CD4-positive, alpha-beta memory T cell (primary cell): Measurements from ENCODE around the gene VSTM4. TPM values are rescaled to one million over a fixed set of nuclear protein-coding genes. Genes with fewer than 3 reads are reported as not detected.

Experiments used
- CTCF ChIA-PET: fragments of 350-600 bp; sonication (Branson Sonifier 250); formaldehyde crosslinking; loops from one replicate; lab custom pipeline; 2021; ENCODE audit warnings: inconsistent platforms; ENCODE audit not compliant: partially characterized antibody; lab: Charles Lee
- POLR2A ChIA-PET: fragments of 350-600 bp; sonication (Branson Sonifier 250); formaldehyde crosslinking; loops from one replicate; lab custom pipeline; 2021; ENCODE audit not compliant: partially characterized antibody; lab: Charles Lee
- DNase-seq, 5 donors: peaks; one replicate each; pipeline versions ENCODE4 v3.0.0 to v3.0.0-alpha.2; 2020 to 2022; ENCODE audit warnings: mixed read lengths in 1 of 5
- H3K27ac ChIP-seq: one replicate; pipeline ENCODE4 v1.7.0; 2013; ENCODE audit warnings: low read depth, low read length
- H3K27me3 ChIP-seq: 2 replicates; pipeline ENCODE4 v1.7.0; 2013; ENCODE audit warnings: mild to moderate bottlenecking, low read length, moderate library complexity; ENCODE audit not compliant: insufficient read depth
- H3K36me3 ChIP-seq: 2 replicates; pipeline ENCODE4 v1.7.0; 2013; ENCODE audit warnings: mild to moderate bottlenecking, low read length, moderate library complexity; ENCODE audit not compliant: insufficient read depth
- H3K4me1 ChIP-seq: 2 replicates; pipeline ENCODE4 v1.7.0; 2013; ENCODE audit warnings: mild to moderate bottlenecking, low read length, moderate library complexity; ENCODE audit not compliant: insufficient read depth
- H3K4me3 ChIP-seq, 2 donors: one replicate each; pipeline ENCODE4 v1.7.0; 2013; ENCODE audit warnings: low read length in 2 of 2, mild to moderate bottlenecking in 1 of 2
- H3K9me3 ChIP-seq, 2 donors: one replicate each; pipeline ENCODE4 v1.7.0; 2013; ENCODE audit warnings: low read length in 2 of 2, control low read depth in 1 of 2; ENCODE audit not compliant: control insufficient read depth in 1 of 2
- H3K27ac Mint-ChIP-seq, 7 donors: one replicate each; pipeline ENCODE4 v1.8.0; 2020 to 2021; ENCODE audit warnings: mixed read lengths in 7 of 7, mild to moderate bottlenecking in 6 of 7, inconsistent platforms in 3 of 7, moderate library complexity in 3 of 7
- H3K27me3 Mint-ChIP-seq, 2 donors: one replicate each; pipeline ENCODE4 v1.8.0; 2020 to 2021; ENCODE audit warnings: mixed read lengths in 2 of 2
- H3K36me3 Mint-ChIP-seq, 2 donors: one replicate each; pipeline ENCODE4 v1.8.0; 2020 to 2021; ENCODE audit warnings: mixed read lengths in 2 of 2, inconsistent platforms in 1 of 2, mild to moderate bottlenecking in 1 of 2
- H3K4me1 Mint-ChIP-seq, 4 donors: one replicate each; pipeline ENCODE4 v1.8.0; 2020 to 2021; ENCODE audit warnings: mixed read lengths in 4 of 4, mild to moderate bottlenecking in 1 of 4
- H3K4me3 Mint-ChIP-seq, 8 donors: one replicate each; pipeline ENCODE4 v1.8.0; 2020 to 2021; ENCODE audit warnings: mixed read lengths in 8 of 8, mild to moderate bottlenecking in 7 of 8, moderate library complexity in 6 of 8, inconsistent platforms in 3 of 8
- H3K9me3 Mint-ChIP-seq, 8 donors: one replicate each; pipeline ENCODE4 v1.8.0; 2020 to 2021; ENCODE audit warnings: mixed read lengths in 8 of 8, mild to moderate bottlenecking in 5 of 8, inconsistent platforms in 3 of 8, moderate library complexity in 1 of 8
- intact Hi-C: fragments of 100-400 bp; cut with micrococcal nuclease; formaldehyde crosslinking; loops from one replicate; pipeline ENCODE4 v1.15.1; 2023
- polyA plus RNA-seq, 2 donors: library from polyadenylated mRNA; unstranded; fragments of 300-500 nt; fragmentation: Illumina TruSeq; gene quantifications; one replicate each; pipeline ENCODE4 v1.2.3, GENCODE V29; 2021
- total RNA-seq, 2 experiments: library from RNA; stranded (reverse); gene quantifications; one replicate each; pipeline ENCODE4 v1.2.3, GENCODE V29; 2021

Gene VSTM4
- total and polyA plus RNA-seq, 4 experiments from 2014 or later: not detected

DNA sequence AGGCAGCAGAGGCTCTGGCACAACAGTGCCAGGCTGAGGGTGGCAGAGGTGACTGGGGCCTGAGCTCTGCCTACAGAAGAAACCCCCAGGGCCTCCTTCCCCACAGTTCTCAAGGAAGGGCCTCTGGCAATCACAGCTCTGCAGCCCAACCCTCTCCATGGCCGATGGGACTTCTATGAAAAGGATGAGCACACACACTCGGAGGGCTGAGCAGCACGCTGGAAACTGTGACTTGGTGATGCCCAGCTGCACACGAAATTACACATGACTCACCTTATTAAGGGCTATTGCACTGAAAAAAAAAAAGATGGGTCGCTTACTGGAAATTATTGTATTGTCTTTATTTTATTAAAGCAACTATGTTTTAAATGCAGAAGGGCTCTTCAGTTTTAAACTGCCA lies 132.7 kb downstream of the VSTM4 start:
- POLR2A ChIA-PET: no interaction called here
- CTCF ChIA-PET: interaction anchor here (1.2 to 6.4 kb wide), 3 partner anchors 8 to 528 kb away, joined by 3 to 45 read pairs (median 12); no protein-coding TSS in a partner anchor
- no peaks in the 10 kb centered on the region for H3K9me3 Mint-ChIP-seq
- DNase-seq: no peak
- no peaks in the 10 kb centered on the region for H3K4me1 ChIP-seq
- H3K4me3 ChIP-seq: no peak overlapping the region
- H3K4me1 Mint-ChIP-seq: no peaks in the 10 kb centered on the region
- H3K27me3 Mint-ChIP-seq: no peaks in the 10 kb centered on the region
- H3K27me3 ChIP-seq: no peaks in the 10 kb centered on the region
- H3K27ac ChIP-seq: no peak overlapping the region
- H3K9me3 ChIP-seq: no peaks in the 10 kb centered on the region
- no peak overlapping the region for H3K27ac Mint-ChIP-seq
- intact Hi-C loops: no loop called here
- no peak overlapping the region for H3K4me3 Mint-ChIP-seq
- no peaks in the 10 kb centered on the region for H3K36me3 Mint-ChIP-seq
- H3K36me3 ChIP-seq: no peaks in the 10 kb centered on the region

DNA sequence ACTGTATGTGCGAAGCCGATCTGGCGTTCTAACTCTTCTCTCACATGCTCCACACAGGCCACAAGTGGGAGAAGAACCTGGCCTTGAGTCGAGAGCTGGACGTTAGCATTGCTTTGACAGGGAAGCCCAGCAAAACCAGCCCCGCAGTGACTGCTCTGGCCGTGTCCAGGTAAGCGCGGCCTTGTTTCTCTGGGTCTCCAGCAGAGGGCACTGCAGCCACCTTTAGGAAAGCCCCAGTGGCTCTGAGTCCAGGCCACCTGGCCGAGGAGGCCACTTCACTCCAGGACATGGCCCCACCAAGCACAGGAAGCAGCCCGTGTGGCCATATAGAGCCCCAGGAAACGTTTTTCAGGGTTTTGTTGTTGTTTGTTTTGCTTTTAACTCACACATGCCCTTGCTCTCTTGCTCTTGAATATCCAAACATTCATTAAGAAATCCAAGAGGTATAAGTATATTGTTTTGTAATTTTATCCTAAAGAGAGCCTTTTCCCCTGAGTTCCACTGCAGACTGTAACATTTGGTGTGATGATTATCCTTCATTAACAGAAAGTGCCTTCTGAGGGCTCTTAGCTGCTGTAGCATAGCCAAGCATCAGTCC lies 133.9 kb downstream of the VSTM4 start:
- Histone ChIP-seq H3K4me1 (no peaks in the 10 kb centered on the region), H3K27ac (no peak overlapping the region), H3K36me3 (no peaks in the 10 kb centered on the region), H3K4me3 (no peak overlapping the region), H3K27me3 (no peaks in the 10 kb centered on the region), H3K9me3 (no peaks in the 10 kb centered on the region)
- intact Hi-C loops: loop anchor here (2.0 kb wide), 1 partner anchor 537 kb away; no protein-coding TSS in a partner anchor
- peaks cover 0 to 2% of the 10 kb centered on the region in 2 donors for H3K27me3 Mint-ChIP-seq
- H3K4me1 Mint-ChIP-seq: no peaks in the 10 kb centered on the region
- CTCF ChIA-PET: interaction anchor here (1.2 to 6.4 kb wide), 3 partner anchors 9 to 530 kb away, joined by 3 to 45 read pairs (median 12); no protein-coding TSS in a partner anchor
- peak in 4 of 5 donors; percentile 12 to 25 (median 22) for DNase-seq
- H3K36me3 Mint-ChIP-seq: no peaks in the 10 kb centered on the region
- POLR2A ChIA-PET: no interaction called here
- no peak overlapping the region for H3K27ac Mint-ChIP-seq
- no peak overlapping the region for H3K4me3 Mint-ChIP-seq
- no peaks in the 10 kb centered on the region for H3K9me3 Mint-ChIP-seq

DNA sequence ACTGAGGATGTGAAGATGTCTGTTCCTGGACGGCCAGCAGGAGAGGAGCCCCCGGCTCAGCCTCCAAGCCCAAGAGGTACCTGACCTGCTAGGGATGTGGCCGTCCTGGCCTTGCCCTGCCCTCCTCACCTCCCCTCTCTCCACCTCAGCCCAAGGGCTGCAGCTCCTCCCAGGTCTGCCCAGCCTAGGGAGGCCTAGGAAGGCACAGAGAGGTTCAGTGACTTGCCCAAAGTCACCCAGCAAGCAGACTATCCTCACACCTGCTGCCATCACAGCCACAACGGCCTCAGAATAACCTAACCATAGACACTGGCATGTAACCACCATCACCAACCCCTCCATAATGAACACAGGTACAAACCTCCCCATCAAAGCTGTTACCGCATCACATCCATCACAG lies 137.0 kb downstream of the VSTM4 start:
- no peak for DNase-seq
- CTCF ChIA-PET: interaction anchor here (1.2 to 6.4 kb wide), 4 partner anchors 11 to 540 kb away, joined by 3 to 45 read pairs (median 4); no protein-coding TSS in a partner anchor
- H3K27me3 Mint-ChIP-seq: peaks cover 2 to 5% of the 10 kb centered on the region in 2 donors

DNA sequence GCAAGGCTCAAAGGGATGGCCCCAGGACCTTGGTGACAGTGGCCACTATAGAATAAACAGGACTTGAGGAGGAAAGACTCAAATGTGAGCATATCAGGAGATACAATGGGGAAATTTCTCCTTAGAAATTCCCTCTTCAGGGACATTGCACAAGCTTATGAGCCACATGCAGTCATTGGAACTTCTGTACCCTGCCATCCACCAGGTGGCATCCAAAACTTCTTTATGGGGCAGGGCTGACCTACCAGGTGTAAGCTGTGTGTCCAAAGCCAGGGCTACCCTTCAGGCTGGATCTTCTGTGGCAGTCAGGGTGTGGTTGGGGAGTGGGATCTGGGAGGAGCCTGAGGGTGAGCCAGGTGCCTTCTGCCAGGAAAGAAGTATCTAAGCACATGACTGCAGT lies 139.1 kb downstream of the VSTM4 start:
- no peak overlapping the region for H3K27ac ChIP-seq
- Mint-ChIP-seq H3K36me3 (no peaks in the 10 kb centered on the region), H3K4me3 (no peak overlapping the region), H3K27me3 (peaks cover 5 to 8% of the 10 kb centered on the region in 2 donors), H3K9me3 (no peaks in the 10 kb centered on the region), H3K27ac (no peak overlapping the region), H3K4me1 (no peaks in the 10 kb centered on the region)
- DNase-seq: no peak
- CTCF ChIA-PET: interaction anchor here (0.7 to 1.8 kb wide), 3 partner anchors 533 to 547 kb away, joined by 4 to 6 read pairs (median 4); no protein-coding TSS in a partner anchor
- H3K36me3 ChIP-seq: no peaks in the 10 kb centered on the region
- intact Hi-C loops: no loop called here
- POLR2A ChIA-PET: no interaction called here
- H3K4me3 ChIP-seq: no peak overlapping the region
- H3K4me1 ChIP-seq: no peaks in the 10 kb centered on the region
- H3K9me3 ChIP-seq: no peaks in the 10 kb centered on the region
- no peaks in the 10 kb centered on the region for H3K27me3 ChIP-seq

More for the DNA sequence above, 137.0 kb downstream of the VSTM4 start:
- no peak overlapping the region for H3K4me3 Mint-ChIP-seq
- H3K27me3 ChIP-seq: no peaks in the 10 kb centered on the region
- H3K27ac ChIP-seq: no peak overlapping the region
- no peaks in the 10 kb centered on the region for H3K9me3 Mint-ChIP-seq
- no peaks in the 10 kb centered on the region for H3K4me1 Mint-ChIP-seq
- no peaks in the 10 kb centered on the region for H3K36me3 Mint-ChIP-seq
- intact Hi-C loops: no loop called here
- H3K4me3 ChIP-seq: no peak overlapping the region
- no peaks in the 10 kb centered on the region for H3K4me1 ChIP-seq
- no peaks in the 10 kb centered on the region for H3K36me3 ChIP-seq
- no peak overlapping the region for H3K27ac Mint-ChIP-seq
- no peaks in the 10 kb centered on the region for H3K9me3 ChIP-seq
- POLR2A ChIA-PET: no interaction called here

DNA sequence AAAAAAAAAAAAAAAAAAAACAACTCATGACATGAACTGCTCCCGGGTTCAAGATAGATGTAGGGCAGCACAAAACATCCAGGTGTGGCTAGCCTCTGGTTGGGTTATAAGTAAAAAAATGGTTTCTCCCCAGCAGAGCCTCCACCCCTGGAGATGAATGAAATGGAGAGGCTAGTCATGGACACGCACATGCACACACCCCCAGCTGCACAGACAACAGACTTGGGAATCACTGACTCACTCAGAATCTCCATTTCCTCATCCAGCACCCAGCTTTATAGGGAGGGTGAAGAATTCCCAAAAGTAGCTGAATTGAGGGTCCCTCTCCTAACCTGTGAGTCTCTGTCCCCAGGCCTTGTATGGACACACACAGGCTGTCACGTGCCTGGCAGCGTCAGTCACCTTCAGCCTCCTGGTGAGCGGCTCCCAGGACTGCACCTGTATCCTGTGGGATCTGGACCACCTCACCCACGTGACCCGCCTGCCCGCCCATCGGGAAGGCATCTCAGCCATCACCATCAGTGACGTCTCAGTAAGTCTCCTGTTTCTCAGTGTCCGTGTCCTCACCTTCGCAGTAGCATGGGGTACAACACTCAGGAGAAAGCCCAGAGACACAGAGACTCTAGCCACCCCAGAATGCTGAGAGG lies 140.7 kb downstream of the VSTM4 start:
- no peak overlapping the region for H3K4me3 ChIP-seq
- Mint-ChIP-seq H3K36me3 (no peaks in the 10 kb centered on the region), H3K4me1 (no peaks in the 10 kb centered on the region), H3K27ac (no peak overlapping the region), H3K4me3 (no peak overlapping the region), H3K9me3 (no peaks in the 10 kb centered on the region), H3K27me3 (peaks cover 5 to 8% of the 10 kb centered on the region in 2 donors)
- no peak for DNase-seq
- H3K36me3 ChIP-seq: no peaks in the 10 kb centered on the region
- ChIA-PET CTCF (interaction anchor here (1.8 kb wide), 2 partner anchors 535 to 536 kb away, joined by 4 to 6 read pairs; no protein-coding TSS in a partner anchor), POLR2A (no interaction called here)
- H3K27me3 ChIP-seq: no peaks in the 10 kb centered on the region
- intact Hi-C loops: no loop called here
- H3K9me3 ChIP-seq: no peaks in the 10 kb centered on the region
- no peak overlapping the region for H3K27ac ChIP-seq
- H3K4me1 ChIP-seq: no peaks in the 10 kb centered on the region

- Histone ChIP-seq H3K27me3 (no peaks in the 10 kb centered on the region), H3K36me3 (no peaks in the 10 kb centered on the region), H3K9me3 (no peaks in the 10 kb centered on the region), H3K27ac (no peak overlapping the region), H3K4me1 (no peaks in the 10 kb centered on the region), H3K4me3 (no peak overlapping the region)
- H3K4me1 Mint-ChIP-seq: no peaks in the 10 kb centered on the region
- peaks cover 7 to 8% of the 10 kb centered on the region in 2 donors for H3K27me3 Mint-ChIP-seq
- POLR2A ChIA-PET: no interaction called here
- H3K9me3 Mint-ChIP-seq: no peaks in the 10 kb centered on the region
- CTCF ChIA-PET: no interaction called here
- no peak overlapping the region for H3K27ac Mint-ChIP-seq
- no peaks in the 10 kb centered on the region for H3K36me3 Mint-ChIP-seq
- intact Hi-C loops: no loop called here
- H3K4me3 Mint-ChIP-seq: no peak overlapping the region
- no peak for DNase-seq
Observed at GRCh38 chr10:48973065-48973464, 142.3 kb downstream of the VSTM4 start.

DNA sequence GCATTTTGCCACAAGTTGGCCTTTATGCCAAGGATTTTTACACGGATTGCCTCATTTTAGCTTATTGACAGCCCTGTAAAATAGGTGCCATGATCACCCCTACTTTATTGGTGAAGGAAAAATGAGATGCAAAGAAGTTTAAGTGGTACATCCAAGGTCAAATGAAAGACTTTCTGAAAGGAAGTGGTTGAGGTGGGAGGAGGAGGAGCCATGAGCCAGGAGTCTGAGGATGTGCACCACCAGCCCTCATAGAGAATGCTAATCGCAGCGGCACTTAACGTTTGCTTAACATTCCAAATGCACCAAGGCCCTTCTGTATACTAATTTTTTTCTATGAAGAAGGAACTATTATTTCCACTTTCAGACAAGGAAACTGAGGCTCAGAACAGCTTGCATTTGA lies 144.7 kb downstream of the VSTM4 start:
- no peak overlapping the region for H3K4me3 Mint-ChIP-seq
- POLR2A ChIA-PET: no interaction called here
- no peak overlapping the region for H3K27ac Mint-ChIP-seq
- CTCF ChIA-PET: no interaction called here
- no peaks in the 10 kb centered on the region for H3K9me3 Mint-ChIP-seq
- no peaks in the 10 kb centered on the region for H3K36me3 ChIP-seq
- H3K9me3 ChIP-seq: no peaks in the 10 kb centered on the region
- intact Hi-C loops: no loop called here
- no peak overlapping the region for H3K27ac ChIP-seq
- no peaks in the 10 kb centered on the region for H3K4me1 ChIP-seq
- no peaks in the 10 kb centered on the region for H3K27me3 ChIP-seq
- peaks cover 9 to 10% of the 10 kb centered on the region in 2 donors for H3K27me3 Mint-ChIP-seq
- H3K4me1 Mint-ChIP-seq: no peaks in the 10 kb centered on the region
- no peaks in the 10 kb centered on the region for H3K36me3 Mint-ChIP-seq
- no peak for DNase-seq
- H3K4me3 ChIP-seq: no peak overlapping the region
